GM13977 (cell line): ENCODE results near the gene AKAP6.

Experiments used
- DNase-seq: peaks from one replicate; pipeline ENCODE4 v3.0.0; 2012; ENCODE audit warnings: low spot score
- in situ Hi-C: fragments of 300-500 bp; cut with MboI; formaldehyde crosslinking; loops from one replicate; pipeline ENCODE4 v1.12.0; 2022; ENCODE audit warnings: low sequenced_read_pairs, low pct_unique_long_range_greater_than_20kb, mixed read lengths, inconsistent platforms; ENCODE audit not compliant: unreplicated experiment
- TF ChIP-seq, protein P1 (sequence below): IDR thresholded peaks from 2 replicates; pipeline ENCODE4 v1.5.1; 2012; ENCODE audit warnings: mild to moderate bottlenecking, control low read depth; ENCODE audit not compliant: insufficient read depth; ENCODE audit errors: extremely low read depth, missing control alignments

AKAP6 gene

DNA sequence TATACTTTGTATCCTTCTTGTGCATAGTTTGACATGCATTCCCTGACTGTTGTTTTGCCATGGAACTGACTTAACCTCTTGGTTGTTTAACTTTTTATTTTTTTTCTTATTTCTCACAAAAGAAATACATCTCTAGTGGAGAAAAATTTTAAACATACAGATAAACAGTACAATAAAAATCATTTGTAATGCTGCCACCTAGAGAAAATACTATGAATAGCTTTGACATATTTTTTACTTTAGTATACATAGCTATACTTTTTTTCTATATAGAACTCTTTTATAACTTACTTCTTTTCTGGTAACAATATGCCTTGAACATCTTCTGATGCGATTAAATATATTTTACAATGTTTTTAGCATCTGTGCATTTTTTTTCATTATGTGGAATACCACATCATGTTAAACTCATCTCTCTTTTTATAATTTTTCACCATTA is 184.5 kb downstream of the AKAP6 start:
- in situ Hi-C loops, result no loop called here
- DNase-seq, result no peak
- TF ChIP-seq, protein P1, sequence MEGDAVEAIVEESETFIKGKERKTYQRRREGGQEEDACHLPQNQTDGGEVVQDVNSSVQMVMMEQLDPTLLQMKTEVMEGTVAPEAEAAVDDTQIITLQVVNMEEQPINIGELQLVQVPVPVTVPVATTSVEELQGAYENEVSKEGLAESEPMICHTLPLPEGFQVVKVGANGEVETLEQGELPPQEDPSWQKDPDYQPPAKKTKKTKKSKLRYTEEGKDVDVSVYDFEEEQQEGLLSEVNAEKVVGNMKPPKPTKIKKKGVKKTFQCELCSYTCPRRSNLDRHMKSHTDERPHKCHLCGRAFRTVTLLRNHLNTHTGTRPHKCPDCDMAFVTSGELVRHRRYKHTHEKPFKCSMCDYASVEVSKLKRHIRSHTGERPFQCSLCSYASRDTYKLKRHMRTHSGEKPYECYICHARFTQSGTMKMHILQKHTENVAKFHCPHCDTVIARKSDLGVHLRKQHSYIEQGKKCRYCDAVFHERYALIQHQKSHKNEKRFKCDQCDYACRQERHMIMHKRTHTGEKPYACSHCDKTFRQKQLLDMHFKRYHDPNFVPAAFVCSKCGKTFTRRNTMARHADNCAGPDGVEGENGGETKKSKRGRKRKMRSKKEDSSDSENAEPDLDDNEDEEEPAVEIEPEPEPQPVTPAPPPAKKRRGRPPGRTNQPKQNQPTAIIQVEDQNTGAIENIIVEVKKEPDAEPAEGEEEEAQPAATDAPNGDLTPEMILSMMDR, result peak; percentile 24

DNA sequence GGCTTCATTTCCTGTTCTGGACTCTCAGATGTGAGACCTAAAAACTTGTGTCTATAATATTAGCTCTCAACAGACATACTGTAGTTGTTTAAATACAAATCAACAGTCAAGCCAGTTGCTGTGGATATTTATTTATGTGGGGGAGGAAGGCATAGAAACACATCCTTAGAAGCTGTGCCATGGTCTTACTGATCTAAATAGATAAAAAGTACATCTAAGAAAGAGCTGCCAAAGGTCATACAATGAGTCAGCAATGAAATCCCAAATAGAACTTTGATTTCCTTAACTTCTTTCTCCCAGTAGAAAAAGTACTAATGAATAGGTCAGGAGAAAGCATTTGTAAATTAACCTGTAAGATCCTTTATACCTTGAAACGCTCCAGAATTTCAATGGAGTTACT is 185.1 kb downstream of the AKAP6 start:
- TF ChIP-seq, protein P1, result no peak
- no peak for DNase-seq
- in situ Hi-C loops, result no loop called here

DNA sequence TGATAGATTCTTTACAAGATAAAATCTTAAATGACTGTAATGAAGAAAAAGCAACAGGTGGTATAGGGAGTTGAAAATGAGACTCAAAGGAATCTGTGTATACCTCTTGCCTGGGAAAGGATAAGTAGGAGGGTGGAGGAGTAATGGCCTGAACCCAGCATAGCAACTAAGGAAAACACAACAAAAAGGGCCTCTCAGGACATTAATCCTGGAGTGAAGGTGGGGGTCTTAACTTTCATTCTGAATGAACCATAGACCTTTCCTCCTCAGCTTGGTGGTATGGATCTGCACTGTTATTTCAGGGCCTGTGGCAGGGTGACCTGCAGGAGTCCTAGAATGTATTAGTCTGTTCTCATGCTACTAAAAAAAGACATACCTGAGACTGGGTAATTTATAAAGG is 185.6 kb downstream of the AKAP6 start:
- TF ChIP-seq, protein P1, result no peak
- DNase-seq, result no peak
- in situ Hi-C loops, result no loop called here

DNA sequence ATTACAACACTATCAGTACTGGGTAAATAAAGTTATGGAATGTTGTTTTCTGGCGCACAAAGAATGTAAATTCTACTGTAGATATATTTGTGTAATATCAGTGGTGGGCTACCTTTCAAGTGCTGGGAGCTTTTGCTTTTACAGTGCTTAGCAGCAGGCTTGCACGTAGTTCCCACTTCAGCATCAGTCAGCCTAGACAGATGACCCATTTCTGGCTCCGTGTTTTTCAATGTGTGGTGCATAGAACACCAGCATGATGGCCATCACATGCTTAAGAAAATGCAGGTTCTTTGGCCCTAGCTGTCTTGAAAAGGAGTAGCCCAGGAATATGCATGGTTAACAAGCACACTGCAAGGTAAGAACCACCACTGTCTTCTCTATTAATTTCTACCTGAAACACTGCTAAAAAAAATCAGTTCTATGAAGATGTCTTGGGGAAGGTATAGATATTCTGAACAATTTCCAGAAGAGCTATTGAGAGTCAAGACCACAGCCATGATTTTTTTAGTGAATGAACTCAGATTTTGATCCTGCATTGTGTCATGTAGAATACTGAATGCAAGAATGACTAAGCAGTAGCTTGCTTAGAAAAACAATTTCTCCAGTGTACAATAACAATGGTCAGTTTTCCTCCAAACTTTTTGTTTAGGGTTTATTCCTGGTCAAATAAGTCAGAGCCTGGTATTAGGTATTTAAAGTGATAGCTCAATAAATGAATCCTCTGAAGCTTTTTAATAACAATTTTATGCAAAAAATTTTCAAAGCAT is 195.7 kb downstream of the AKAP6 start:
- TF ChIP-seq, protein P1, result no peak
- in situ Hi-C loops, result no loop called here
- DNase-seq, result no peak

DNA sequence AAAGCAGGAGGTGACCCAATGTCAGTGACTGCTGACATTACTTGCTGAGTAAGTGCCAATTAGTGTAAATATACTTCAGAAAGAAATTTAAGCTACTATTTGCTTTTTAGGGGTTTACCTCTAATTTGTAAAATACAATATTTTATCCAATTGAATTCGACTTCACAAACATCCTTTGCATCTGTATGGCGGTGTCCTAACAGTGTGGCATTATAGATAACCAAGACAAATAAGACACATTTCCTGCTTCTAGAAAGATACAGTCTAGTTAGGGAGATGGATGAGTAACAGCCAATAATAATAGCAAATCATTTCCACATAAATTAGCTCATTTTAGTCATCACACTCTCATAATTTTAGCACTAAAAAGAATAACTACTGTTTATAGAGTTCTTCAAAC is 196.5 kb downstream of the AKAP6 start:
- no peak for DNase-seq
- in situ Hi-C loops, result no loop called here
- TF ChIP-seq, protein P1, result no peak

DNA sequence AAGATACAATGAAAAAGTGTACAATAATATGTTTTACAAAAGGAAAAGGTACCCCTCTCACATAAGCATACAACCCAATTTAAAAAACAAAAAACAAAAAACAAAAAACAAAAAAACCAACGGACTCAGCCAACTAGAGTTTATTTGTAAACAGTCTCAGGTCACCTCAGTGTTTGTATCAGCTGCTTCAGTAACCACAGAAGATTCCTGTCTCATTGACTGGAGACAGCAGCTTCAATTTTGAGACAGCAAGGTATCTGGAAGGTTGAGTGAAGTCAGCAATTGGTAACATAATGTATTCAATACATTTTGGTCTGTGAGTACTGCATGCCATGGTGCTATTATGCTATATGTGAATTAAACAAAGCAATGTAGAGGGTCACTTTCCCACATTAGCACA is 201.7 kb downstream of the AKAP6 start:
- in situ Hi-C loops, result no loop called here
- DNase-seq, result no peak
- TF ChIP-seq, protein P1, result no peak

DNA sequence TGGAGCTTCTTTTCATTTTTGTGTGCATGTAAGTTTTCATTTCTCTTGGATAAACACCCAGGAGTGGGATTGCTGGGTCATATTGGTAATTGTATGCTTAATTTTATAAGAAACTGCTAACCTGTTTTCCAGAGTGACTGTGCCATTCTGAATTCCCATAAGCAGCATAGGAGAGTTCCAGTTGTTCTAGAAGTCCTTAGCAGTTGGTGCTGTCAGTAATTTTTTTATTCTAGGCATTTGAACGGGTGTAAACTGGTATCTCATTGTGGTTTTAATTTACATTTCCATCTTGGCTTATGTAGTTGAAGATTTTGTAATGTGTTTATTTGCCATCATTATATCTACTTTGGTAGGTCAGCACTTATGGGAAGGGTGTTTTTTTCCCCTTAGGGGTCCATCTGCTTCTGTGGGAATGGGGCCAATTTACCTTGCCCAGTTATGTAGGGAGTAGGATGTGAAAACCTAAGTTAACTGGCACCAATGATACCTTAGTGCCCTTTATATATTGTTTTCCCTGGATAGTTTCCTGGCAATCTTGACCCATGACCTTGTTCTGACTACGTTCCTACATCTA is 202.9 kb downstream of the AKAP6 start:
- no peak for DNase-seq
- in situ Hi-C loops, result no loop called here
- TF ChIP-seq, protein P1, result no peak
